GM19238 (cell line): Measurements from ENCODE around the gene DPPA3.
A peak's percentile ranks its signal among the peaks of the same experiment; 100 is the strongest.
"Not testable (repeated sequence)": the region's sequence is repeated elsewhere in the genome, so short reads cannot be mapped to it uniquely, and the experiment has no call there.

Source experiments
- DNase-seq: peaks from one replicate; pipeline ENCODE4 v3.0.0; 2011; ENCODE audit warnings: low spot score; ENCODE audit not compliant: insufficient read length

Gene DPPA3

GRCh38 chr12:7729746-7730145 lies 18.5 kb downstream of the DPPA3 start:
- no peak for DNase-seq

GRCh38 chr12:7730984-7731383 lies 19.8 kb downstream of the DPPA3 start:
- DNase-seq = not testable (repeated sequence)

GRCh38 chr12:7731486-7731885 lies 20.3 kb downstream of the DPPA3 start:
- no peak for DNase-seq

GRCh38 chr12:7732993-7733392 lies 21.8 kb downstream of the DPPA3 start:
- no peak for DNase-seq

- peak; percentile 7 for DNase-seq
These were observed 36.0 kb downstream of the DPPA3 start, which contains the start of gene CLEC4C for GRCh38 chr12:7747246-7747645. TSS of gene CLEC4C (minus strand) at chr12:7747375. CDS start at chr12:7747348, 27 bp downstream.

GRCh38 chr12:7748852-7749251 lies 37.6 kb downstream of the DPPA3 start:
- DNase-seq = no peak

GRCh38 chr12:7749442-7749841 lies 38.2 kb downstream of the DPPA3 start:
- peak; percentile 10 for DNase-seq

- DNase-seq = no peak
These were observed 39.1 kb downstream of the DPPA3 start for GRCh38 chr12:7750350-7750749.

- DNase-seq = no peak
These were observed 40.2 kb downstream of the DPPA3 start for GRCh38 chr12:7751394-7751793.

- not testable (repeated sequence) for DNase-seq
These were observed 41.0 kb downstream of the DPPA3 start for GRCh38 chr12:7751941-7752922.

- not testable (repeated sequence) for DNase-seq
These were observed 44.4 kb downstream of the DPPA3 start for GRCh38 chr12:7755668-7756067.

GRCh38 chr12:7756993-7757392 lies 45.8 kb downstream of the DPPA3 start:
- no peak for DNase-seq

GRCh38 chr12:7758766-7759140 lies 47.5 kb downstream of the DPPA3 start:
- no peak for DNase-seq
